GM12878 (cell line): ENCODE measurements around the gene MB. TPM values are rescaled to one million over a fixed set of nuclear protein-coding genes. Genes with fewer than 3 reads are reported as not detected.

Source experiments
- ATAC-seq: fragments of 200-7000 bp; cut with Tn5 transposase; 3 replicates; pipeline ENCODE4 v1.9.1; 2020; ENCODE audit warnings: mild to moderate bottlenecking, moderate library complexity
- BruUV-seq: library from RNA; stranded (reverse); fragments of 400-500 nt; replicated peaks from 2 replicates; lab custom pipeline; 2021; lab: Mats Ljungman, UMichigan
- CTCF ChIA-PET: fragments of 300-600 bp; sonication (Branson Sonifier 250); formaldehyde crosslinking; extraction: SDS; loops from one replicate; lab custom pipeline; 2021; ENCODE audit warnings: inconsistent platforms; lab: Yijun Ruan, JAX
- POLR2A ChIA-PET: fragments of 350-600 bp; formaldehyde crosslinking; extraction: SDS; loops from one replicate; lab custom pipeline; 2021; ENCODE audit warnings: inconsistent platforms; lab: Charles Lee
- RAD21 ChIA-PET: fragments of 300-600 bp; sonication (Branson Sonifier 250); formaldehyde crosslinking; loops from one replicate; lab custom pipeline; 2023; ENCODE audit warnings: antibody characterized with exemption; ENCODE audit not compliant: unreplicated experiment; lab: Charles Lee
- SMC1A ChIA-PET: fragments of 300-600 bp; sonication (Branson Sonifier 250); formaldehyde crosslinking; loops from one replicate; lab custom pipeline; 2023; ENCODE audit not compliant: unreplicated experiment, uncharacterized antibody; lab: Charles Lee
- DNase-seq: peaks from one replicate; pipeline ENCODE4 v3.0.0-alpha.2; 2011; ENCODE audit warnings: low read depth, low spot score
- FAIRE-seq: peaks from 3 replicates; lab custom pipeline; 2011; peaks lifted over from hg19 to GRCh38; lab: Jason Lieb, UNC
- H2AFZ ChIP-seq: 2 replicates; pipeline ENCODE4 v1.6.0; 2011; ENCODE audit warnings: low read depth, low read length, control low read depth; ENCODE audit not compliant: control insufficient read depth
- H3K27ac ChIP-seq: 2 replicates; pipeline ENCODE4 v1.5.1; 2011; ENCODE audit warnings: control low read depth; ENCODE audit not compliant: control insufficient read depth, insufficient read depth
- H3K27me3 ChIP-seq, 2 experiments: replicated peaks in 1 of 2; 2 replicates each; pipeline versions ENCODE4 v1.6.0 to v1.6.1; 2011; ENCODE audit warnings: low read length in 1 of 2; ENCODE audit not compliant: control insufficient read depth in 2 of 2, insufficient read depth in 2 of 2
- H3K36me3 ChIP-seq, 2 experiments: 2 replicates each; pipeline ENCODE4 v1.5.1; 2011; ENCODE audit warnings: low read length in 1 of 2; ENCODE audit not compliant: control insufficient read depth in 2 of 2, insufficient read depth in 2 of 2
- H3K4me1 ChIP-seq: 2 replicates; pipeline ENCODE4 v1.6.1; 2011; ENCODE audit warnings: mild to moderate bottlenecking, low read length, moderate library complexity, mixed read lengths; ENCODE audit not compliant: control insufficient read depth, insufficient read depth
- H3K4me2 ChIP-seq: 2 replicates; pipeline ENCODE4 v1.6.0; 2011; ENCODE audit warnings: control low read depth; ENCODE audit not compliant: control insufficient read depth, insufficient read depth
- H3K4me3 ChIP-seq: fragments of 200-600 bp; sonication (generic); 2 replicates; pipeline ENCODE4 v1.5.1; 2016
- H3K79me2 ChIP-seq: 2 replicates; pipeline ENCODE4 v1.6.0; 2011; ENCODE audit warnings: low read length; ENCODE audit not compliant: control insufficient read depth, insufficient read depth
- H3K9ac ChIP-seq: 2 replicates; pipeline ENCODE4 v1.8.0; 2011; ENCODE audit warnings: low read length, control low read depth, mixed read lengths; ENCODE audit not compliant: control insufficient read depth, insufficient read depth
- H3K9me3 ChIP-seq: replicated peaks from 3 replicates; pipeline ENCODE4 v1.5.1; 2011; ENCODE audit warnings: mild to moderate bottlenecking, low read length; ENCODE audit not compliant: control insufficient read depth, insufficient read depth
- H4K20me1 ChIP-seq: 2 replicates; pipeline ENCODE4 v1.6.0; 2011; ENCODE audit not compliant: control insufficient read depth, insufficient read depth
- ATF7 ChIP-seq: fragments of 450-650 bp; IDR thresholded peaks from 2 replicates; pipeline ENCODE4 v1.6.1; 2016; ENCODE audit warnings: low read depth, mild to moderate bottlenecking
- BCLAF1 ChIP-seq: fragments of 450-650 bp; IDR thresholded peaks from 2 replicates; pipeline ENCODE4 v1.6.1; 2017; ENCODE audit warnings: antibody characterized with exemption, mild to moderate bottlenecking, moderate library complexity
- BRCA1 ChIP-seq: IDR thresholded peaks from 2 replicates; pipeline ENCODE4 v1.6.1; 2011; ENCODE audit warnings: low read depth, low read length, improper control_type of control experiment
- CEBPB ChIP-seq, 2 experiments: fragments of 150-350 bp in 1 of 2; IDR thresholded peaks; 2 replicates each; pipeline ENCODE4 v1.6.1; 2012 to 2014; ENCODE audit warnings: low read depth in 2 of 2, low read length in 2 of 2, borderline replicate concordance in 1 of 2, inconsistent platforms in 1 of 2
- CHD2 ChIP-seq: IDR thresholded peaks from 2 replicates; pipeline ENCODE4 v1.6.1; 2011; ENCODE audit warnings: low read depth, low read length, improper control_type of control experiment, borderline replicate concordance
- CREB1 ChIP-seq: IDR thresholded peaks from 2 replicates; pipeline ENCODE4 v1.6.1; 2012; ENCODE audit warnings: low read depth, mild to moderate bottlenecking, inconsistent platforms
- DPF2 ChIP-seq: fragments of 450-650 bp; IDR thresholded peaks from 2 replicates; pipeline ENCODE4 v1.6.1; 2017; ENCODE audit warnings: mild to moderate bottlenecking
- HDGF ChIP-seq: fragments of 450-650 bp; IDR thresholded peaks from 2 replicates; pipeline ENCODE4 v1.6.1; 2016; ENCODE audit warnings: antibody characterized with exemption
- KLF5 ChIP-seq: fragments of 450-650 bp; IDR thresholded peaks from 2 replicates; pipeline ENCODE4 v1.6.1; 2014; ENCODE audit warnings: mild to moderate bottlenecking; ENCODE audit not compliant: partially characterized antibody
- MYB ChIP-seq: fragments of 150-350 bp; IDR thresholded peaks from 2 replicates; pipeline ENCODE4 v1.6.1; 2014; ENCODE audit warnings: mild to moderate bottlenecking, low read depth, low read length, borderline replicate concordance
- NR2C1 ChIP-seq: fragments of 450-650 bp; IDR thresholded peaks from 2 replicates; pipeline ENCODE4 v1.6.1; 2017; ENCODE audit warnings: antibody characterized with exemption, mild to moderate bottlenecking, moderate library complexity
- POLR2AphosphoS5 ChIP-seq: IDR thresholded peaks from 2 replicates; pipeline ENCODE4 v1.6.1; 2011; ENCODE audit warnings: mild to moderate bottlenecking, low read length, inconsistent platforms
- RBBP5 ChIP-seq: fragments of 200-600 bp; sonication (generic); conservative IDR thresholded peaks from 2 replicates; pipeline ENCODE4 v1.6.1; 2016
- STAT1 ChIP-seq: fragments of 450-650 bp; conservative IDR thresholded peaks from 2 replicates; pipeline ENCODE4 v1.6.1; 2014; ENCODE audit warnings: antibody characterized with exemption, mild to moderate bottlenecking
- TCF7 ChIP-seq: IDR thresholded peaks from 2 replicates; pipeline ENCODE4 v1.6.1; 2014; ENCODE audit warnings: antibody characterized with exemption, borderline replicate concordance
- ZNF217 ChIP-seq: fragments of 450-650 bp; IDR thresholded peaks from 2 replicates; pipeline ENCODE4 v1.6.1; 2017; ENCODE audit warnings: antibody characterized with exemption, mild to moderate bottlenecking
- WGBS: methylation state at CpG from one replicate; pipeline ENCODE4 v1.1.6; 2016; ENCODE audit warnings: low lambda C conversion rate; ENCODE audit not compliant: insufficient replicate concordance, insufficient coverage; ENCODE audit errors: missing lambda C conversion rate; 5-methylcytosine and 5-hydroxymethylcytosine counted together
- in situ Hi-C: fragments of 300-500 bp; cut with MboI; formaldehyde crosslinking; loops from 9 replicates; pipeline ENCODE4 v1.14.3; 2018; ENCODE audit warnings: mixed read lengths
- intact Hi-C: fragments of 100-400 bp; cut with micrococcal nuclease; formaldehyde crosslinking; loops from one replicate; pipeline ENCODE4 v1.14.2; 2022; ENCODE audit not compliant: unreplicated experiment
- polyA plus RNA-seq, 11 experiments: library from polyadenylated mRNA; depleted of rRNA in 4 of 11; unstranded in 6 of 11; stranded (reverse) in 5 of 11; fragments of >200 nt; fragmentation: Nextera tagmentation in 4 of 11; fragmentation: Illumina TruSeq in 1 of 11; extraction: Ambion mirVana in 4 of 11; extraction: Trizol in 1 of 11; gene quantifications; 1 replicate in 1 of 11; 2 replicates in 10 of 11; pipeline versions ENCODE4 v1.2.1 to v1.2.3, GENCODE V29; 2011 to 2016; ENCODE audit warnings: inconsistent platforms in 2 of 11, missing spikeins in 2 of 11, low read depth in 1 of 11
- total RNA-seq, 4 experiments: library from RNA; depleted of rRNA in 3 of 4; stranded (reverse); fragments of >200 nt in 3 of 4; fragmentation: Illumina TruSeq in 1 of 4; extraction: Trizol in 1 of 4; gene quantifications; 2 replicates each; pipeline versions ENCODE4 v1.2.1 to v1.2.3, GENCODE V29; 2013 to 2021

The MB gene
- total and polyA plus RNA-seq, 10 of the 15 experiments (the other 5 are each of a cell fraction or from before 2014, with no cell fraction given): 0.09 to 0.41 (median 0.23) TPM; not detected in 3

- no peaks in the 10 kb centered on the region for H3K9me3 ChIP-seq
- no peaks in the 10 kb centered on the region for H3K79me2 ChIP-seq
- no peak for TF ChIP-seq POLR2AphosphoS5
- TF ChIP-seq ZNF217: no peak
- TF ChIP-seq NR2C1: no peak
- TF ChIP-seq STAT1: no peak
- no peak for TF ChIP-seq BRCA1
- TF ChIP-seq CREB1: no peak
- no peak for TF ChIP-seq RBBP5
- no peak for TF ChIP-seq DPF2
- no peak for TF ChIP-seq HDGF
- no peak for TF ChIP-seq CEBPB (IDR thresholded peaks at IDR 0.05; ENCODE audit: borderline replicate concordance in 1 of 2, low read depth in 2 of 2, low read length in 2 of 2)
- TF ChIP-seq KLF5: no peak
- TF ChIP-seq MYB: no peak
- no peak for TF ChIP-seq BCLAF1
- TF ChIP-seq ATF7: no peak
- TF ChIP-seq TCF7: no peak
- no peak for TF ChIP-seq CHD2
- WGBS: 46% methylated on average over 4 of the region's 4 CpGs
- RAD21 ChIA-PET: no interaction called here
- H3K4me2 ChIP-seq: no peak overlapping the region
- no peak overlapping the region for H3K4me3 ChIP-seq
- in situ Hi-C loops: no loop called here
- H3K36me3 ChIP-seq: no peaks in the 10 kb centered on the region
- DNase-seq: no peak
- H3K9ac ChIP-seq: no peak overlapping the region
- no peak for FAIRE-seq
- no peaks in the 10 kb centered on the region for H3K27me3 ChIP-seq
- no peak overlapping the region for H3K27ac ChIP-seq
- intact Hi-C loops: no loop called here
- no TSS peak for BruUV-seq
- no peak overlapping the region for H2AFZ ChIP-seq
- POLR2A ChIA-PET: no interaction called here
- no peaks in the 10 kb centered on the region for H3K4me1 ChIP-seq
- SMC1A ChIA-PET: no interaction called here
- H4K20me1 ChIP-seq: no peaks in the 10 kb centered on the region
- CTCF ChIA-PET: interaction anchor here (0.9 kb wide), 1 partner anchor 230 kb away, joined by 3 read pairs; no protein-coding TSS in a partner anchor
- ATAC-seq: no peak
Observed at GRCh38 chr22:35598396-35598710, 18.8 kb downstream of the MB start.
